CD8-positive, alpha-beta memory T cell (primary cell): ENCODE results near the gene SERPINB6. TPM values are rescaled to one million over a fixed set of nuclear protein-coding genes. Genes with fewer than 3 reads are reported as not detected.

ENCODE experiments used
- CTCF ChIA-PET: fragments of 350-600 bp; sonication (Branson Sonifier 250); formaldehyde crosslinking; loops from one replicate; lab custom pipeline; 2021; ENCODE audit warnings: antibody characterized with exemption; lab: Charles Lee
- POLR2A ChIA-PET: fragments of 350-600 bp; sonication (Branson Sonifier 250); formaldehyde crosslinking; loops from one replicate; lab custom pipeline; 2021; ENCODE audit warnings: antibody characterized with exemption; lab: Charles Lee
- DNase-seq, 5 donors: peaks; one replicate each; pipeline versions ENCODE4 v3.0.0 to v3.0.0-alpha.2; 2020 to 2022; ENCODE audit warnings: mixed read lengths in 1 of 5
- H3K27ac ChIP-seq: one replicate; pipeline ENCODE4 v1.7.0; 2013; ENCODE audit warnings: low read depth, mild to moderate bottlenecking, low read length, moderate library complexity
- H3K27me3 ChIP-seq: 2 replicates; pipeline ENCODE4 v1.7.0; 2013; ENCODE audit warnings: low read length, mild to moderate bottlenecking; ENCODE audit not compliant: insufficient read depth, poor library complexity, severe bottlenecking
- H3K36me3 ChIP-seq: 2 replicates; pipeline ENCODE4 v1.7.0; 2013; ENCODE audit warnings: mild to moderate bottlenecking, low read length, moderate library complexity; ENCODE audit not compliant: insufficient read depth
- H3K4me1 ChIP-seq: 2 replicates; pipeline ENCODE4 v1.7.0; 2013; ENCODE audit warnings: mild to moderate bottlenecking, low read length, moderate library complexity; ENCODE audit not compliant: insufficient read depth
- H3K4me3 ChIP-seq: 2 replicates; pipeline ENCODE4 v1.7.0; 2013; ENCODE audit warnings: mild to moderate bottlenecking, low read length
- H3K9me3 ChIP-seq: 2 replicates; pipeline ENCODE4 v1.7.0; 2013; ENCODE audit warnings: mild to moderate bottlenecking, low read length
- H3K27ac Mint-ChIP-seq, 8 donors: one replicate each; pipeline ENCODE4 v1.8.0; 2020 to 2021; ENCODE audit warnings: mixed read lengths in 8 of 8, mild to moderate bottlenecking in 6 of 8, inconsistent platforms in 3 of 8, moderate library complexity in 3 of 8
- H3K27me3 Mint-ChIP-seq, 2 donors: one replicate each; pipeline ENCODE4 v1.8.0; 2020 to 2021; ENCODE audit warnings: mixed read lengths in 2 of 2, mild to moderate bottlenecking in 1 of 2, moderate library complexity in 1 of 2
- H3K36me3 Mint-ChIP-seq, 3 donors: one replicate each; pipeline ENCODE4 v1.8.0; 2020 to 2021; ENCODE audit warnings: mixed read lengths in 3 of 3, inconsistent platforms in 1 of 3, mild to moderate bottlenecking in 1 of 3
- H3K4me1 Mint-ChIP-seq, 3 donors: one replicate each; pipeline ENCODE4 v1.8.0; 2020 to 2021; ENCODE audit warnings: mixed read lengths in 3 of 3, inconsistent platforms in 1 of 3, mild to moderate bottlenecking in 1 of 3
- H3K4me3 Mint-ChIP-seq, 7 donors: one replicate each; pipeline ENCODE4 v1.8.0; 2020 to 2021; ENCODE audit warnings: mixed read lengths in 7 of 7, mild to moderate bottlenecking in 6 of 7, moderate library complexity in 4 of 7, inconsistent platforms in 2 of 7
- H3K9me3 Mint-ChIP-seq, 5 donors: one replicate each; pipeline ENCODE4 v1.8.0; 2020 to 2022; ENCODE audit warnings: mixed read lengths in 5 of 5, mild to moderate bottlenecking in 3 of 5, moderate library complexity in 2 of 5, inconsistent platforms in 1 of 5
- polyA plus RNA-seq: library from polyadenylated mRNA; unstranded; fragments of 300-500 nt; fragmentation: Illumina TruSeq; gene quantifications from one replicate; pipeline ENCODE4 v1.2.3, GENCODE V29; 2021
- total RNA-seq, 2 experiments: library from RNA; stranded (reverse); gene quantifications; one replicate each; pipeline ENCODE4 v1.2.3, GENCODE V29; 2021

Gene SERPINB6
- total and polyA plus RNA-seq, 3 experiments from 2014 or later: 62.1 to 86.0 (median 66.0) TPM

GRCh38 chr6:2940010-2940850 is 31.1 kb downstream of the SERPINB6 start:
- H3K4me3 Mint-ChIP-seq: peak overlapping the region; percentile 71 to 92 (median 89)
- H3K27ac ChIP-seq: peak overlapping the region; percentile 60
- no peaks in the 10 kb centered on the region for H3K36me3 ChIP-seq
- POLR2A ChIA-PET: interaction anchor here (0.6 to 2.0 kb wide), 12 partner anchors 8 to 123 kb away, joined by 3 to 18 read pairs (median 4); partner anchors contain the start of genes SERPINB1, SERPINB6 and SERPINB9
- peaks cover 73% of the 10 kb centered on the region for H3K4me1 ChIP-seq
- H3K9me3 ChIP-seq: no peaks in the 10 kb centered on the region
- CTCF ChIA-PET: interaction anchor here (0.7 to 2.2 kb wide), 11 partner anchors 10 to 175 kb away, joined by 3 to 19 read pairs (median 4); partner anchors contain the start of gene WRNIP1
- H3K4me1 Mint-ChIP-seq: peaks cover 59 to 70% (median 61%) of the 10 kb centered on the region in 3 donors
- H3K27me3 Mint-ChIP-seq: peaks cover 0 to 1% of the 10 kb centered on the region in 2 donors
- peaks cover 5 to 13% (median 6%) of the 10 kb centered on the region in 3 donors for H3K36me3 Mint-ChIP-seq
- H3K4me3 ChIP-seq: peak overlapping the region; percentile 85
- peak overlapping the region; percentile 90 to 99 (median 94) for H3K27ac Mint-ChIP-seq
- peak; percentile 46 to 86 (median 78) for DNase-seq
- peaks cover 2 to 16% (median 10%) of the 10 kb centered on the region in 5 donors for H3K9me3 Mint-ChIP-seq
- H3K27me3 ChIP-seq: no peaks in the 10 kb centered on the region

GRCh38 chr6:2939315-2940009 is 31.9 kb downstream of the SERPINB6 start:
- Histone ChIP-seq H3K9me3 (no peaks in the 10 kb centered on the region), H3K27ac (no peak overlapping the region)
- no peak for DNase-seq

GRCh38 chr6:2938632-2939083 is 32.7 kb downstream of the SERPINB6 start:
- H3K27ac ChIP-seq: no peak overlapping the region
- Mint-ChIP-seq H3K27ac (peak overlapping the region in 7 of 8 donors; percentile 23 to 78 (median 48)), H3K4me1 (peaks cover 57 to 67% (median 61%) of the 10 kb centered on the region in 3 donors), H3K27me3 (peaks cover 0 to 1% of the 10 kb centered on the region in 2 donors), H3K4me3 (peak overlapping the region in 5 of 7 donors; percentile 32 to 52 (median 47)), H3K9me3 (peaks cover 3 to 16% (median 10%) of the 10 kb centered on the region in 5 donors), H3K36me3 (peaks cover 3 to 13% (median 6%) of the 10 kb centered on the region in 3 donors)
- ChIA-PET POLR2A (no interaction called here), CTCF (interaction anchor here (7.4 to 7.8 kb wide), 2 partner anchors 12 to 49 kb away, joined by 40 to 102 read pairs; no protein-coding TSS in a partner anchor)
- H3K9me3 ChIP-seq: no peaks in the 10 kb centered on the region
- DNase-seq: no peak
- H3K36me3 ChIP-seq: no peaks in the 10 kb centered on the region
- H3K27me3 ChIP-seq: no peaks in the 10 kb centered on the region
- H3K4me1 ChIP-seq: peaks cover 65% of the 10 kb centered on the region
- H3K4me3 ChIP-seq: no peak overlapping the region

More at GRCh38 chr6:2939315-2940009, 31.9 kb downstream of the SERPINB6 start:
- peaks cover 3 to 16% (median 10%) of the 10 kb centered on the region in 5 donors for H3K9me3 Mint-ChIP-seq
- peaks cover 59 to 70% (median 61%) of the 10 kb centered on the region in 3 donors for H3K4me1 Mint-ChIP-seq
- peak overlapping the region; percentile 90 to 99 (median 94) for H3K27ac Mint-ChIP-seq
- POLR2A ChIA-PET: interaction anchor here (1.1 to 2.0 kb wide), 6 partner anchors 47 to 124 kb away, joined by 3 to 18 read pairs (median 4); partner anchors contain the start of gene SERPINB1
- Histone ChIP-seq H3K4me1 (peaks cover 73% of the 10 kb centered on the region), H3K36me3 (no peaks in the 10 kb centered on the region), H3K4me3 (peak overlapping the region; percentile 85), H3K27me3 (no peaks in the 10 kb centered on the region)
- H3K36me3 Mint-ChIP-seq: peaks cover 3 to 13% (median 6%) of the 10 kb centered on the region in 3 donors
- H3K4me3 Mint-ChIP-seq: peak overlapping the region in 5 of 7 donors; percentile 87 to 92 (median 90)
- CTCF ChIA-PET: interaction anchor here (0.8 to 2.2 kb wide), 9 partner anchors 10 to 174 kb away, joined by 3 to 19 read pairs (median 4); partner anchors contain the start of gene WRNIP1
- H3K27me3 Mint-ChIP-seq: peaks cover 0 to 1% of the 10 kb centered on the region in 2 donors

GRCh38 chr6:2938004-2938631 is 33.2 kb downstream of the SERPINB6 start:
- Histone ChIP-seq H3K27me3 (no peaks in the 10 kb centered on the region), H3K36me3 (no peaks in the 10 kb centered on the region), H3K27ac (no peak overlapping the region), H3K4me1 (peaks cover 60% of the 10 kb centered on the region), H3K9me3 (no peaks in the 10 kb centered on the region), H3K4me3 (peak overlapping the region; percentile 26)
- no peak for DNase-seq
- H3K36me3 Mint-ChIP-seq: peaks cover 3 to 13% (median 6%) of the 10 kb centered on the region in 3 donors
- CTCF ChIA-PET: interaction anchor here (2.6 to 7.8 kb wide), 3 partner anchors 13 to 49 kb away, joined by 9 to 102 read pairs (median 40); partner anchors contain the start of gene SERPINB6
- peak overlapping the region in 3 of 7 donors; percentile 32 to 66 (median 49) for H3K4me3 Mint-ChIP-seq
- H3K27ac Mint-ChIP-seq: peak overlapping the region; percentile 23 to 95 (median 84)
- peaks cover 3 to 16% (median 10%) of the 10 kb centered on the region in 5 donors for H3K9me3 Mint-ChIP-seq
- peaks cover 52 to 62% (median 57%) of the 10 kb centered on the region in 3 donors for H3K4me1 Mint-ChIP-seq
- H3K27me3 Mint-ChIP-seq: peaks cover 0 to 1% of the 10 kb centered on the region in 2 donors
- POLR2A ChIA-PET: no interaction called here

GRCh38 chr6:2937627-2938003 is 33.8 kb downstream of the SERPINB6 start:
- DNase-seq: no peak
- CTCF ChIA-PET: interaction anchor here (1.0 to 8.7 kb wide), 5 partner anchors 13 to 93 kb away, joined by 3 to 196 read pairs (median 40); partner anchors contain the start of genes SERPINB1 and SERPINB6
- POLR2A ChIA-PET: interaction anchor here (1.0 to 1.8 kb wide), 4 partner anchors 34 to 62 kb away, joined by 3 to 21 read pairs (median 4); partner anchors contain the start of gene SERPINB9
- peaks cover 3 to 16% (median 10%) of the 10 kb centered on the region in 5 donors for H3K9me3 Mint-ChIP-seq
- Histone ChIP-seq H3K9me3 (no peaks in the 10 kb centered on the region), H3K27me3 (no peaks in the 10 kb centered on the region), H3K36me3 (no peaks in the 10 kb centered on the region), H3K4me1 (peaks cover 55% of the 10 kb centered on the region), H3K27ac (no peak overlapping the region), H3K4me3 (peak overlapping the region; percentile 26)
- H3K36me3 Mint-ChIP-seq: peaks cover 3 to 13% (median 6%) of the 10 kb centered on the region in 3 donors
- H3K4me1 Mint-ChIP-seq: peaks cover 47 to 57% (median 52%) of the 10 kb centered on the region in 3 donors
- peak overlapping the region in 5 of 7 donors; percentile 14 to 86 (median 65) for H3K4me3 Mint-ChIP-seq
- H3K27ac Mint-ChIP-seq: peak overlapping the region in 5 of 8 donors; percentile 83 to 95 (median 90)
- peaks cover 0 to 1% of the 10 kb centered on the region in 2 donors for H3K27me3 Mint-ChIP-seq

- no peak overlapping the region for H3K27ac ChIP-seq
- no peaks in the 10 kb centered on the region for H3K9me3 ChIP-seq
- peaks cover 0 to 1% of the 10 kb centered on the region in 2 donors for H3K27me3 Mint-ChIP-seq
- peak overlapping the region in 3 of 8 donors; percentile 32 to 90 (median 50) for H3K27ac Mint-ChIP-seq
- H3K36me3 Mint-ChIP-seq: peaks cover 3 to 13% (median 6%) of the 10 kb centered on the region in 3 donors
- DNase-seq: no peak
- H3K4me1 ChIP-seq: peaks cover 48% of the 10 kb centered on the region
- H3K4me3 Mint-ChIP-seq: peak overlapping the region in 1 of 7 donors; percentile 4
- peaks cover 3 to 16% (median 10%) of the 10 kb centered on the region in 5 donors for H3K9me3 Mint-ChIP-seq
- ChIA-PET CTCF (interaction anchor here (1.0 to 8.7 kb wide), 12 partner anchors 9 to 173 kb away, joined by 3 to 196 read pairs (median 6); partner anchors contain the start of genes RIPK1, SERPINB1 and SERPINB6), POLR2A (interaction anchor here (0.9 to 2.0 kb wide), 7 partner anchors 36 to 94 kb away, joined by 3 to 21 read pairs (median 9); partner anchors contain the start of genes SERPINB1 and SERPINB6)
- H3K36me3 ChIP-seq: no peaks in the 10 kb centered on the region
- peaks cover 45 to 54% (median 49%) of the 10 kb centered on the region in 3 donors for H3K4me1 Mint-ChIP-seq
- H3K4me3 ChIP-seq: no peak overlapping the region
- no peaks in the 10 kb centered on the region for H3K27me3 ChIP-seq
Observed at GRCh38 chr6:2935566-2936291, 35.6 kb downstream of the SERPINB6 start.
